ENCODE results near the gene MPZL1. TPM values are rescaled to one million over a fixed set of nuclear protein-coding genes. Genes with fewer than 3 reads are reported as not detected.

MPZL1 gene
- total RNA-seq, 1 donor, result 112 TPM

DNA sequence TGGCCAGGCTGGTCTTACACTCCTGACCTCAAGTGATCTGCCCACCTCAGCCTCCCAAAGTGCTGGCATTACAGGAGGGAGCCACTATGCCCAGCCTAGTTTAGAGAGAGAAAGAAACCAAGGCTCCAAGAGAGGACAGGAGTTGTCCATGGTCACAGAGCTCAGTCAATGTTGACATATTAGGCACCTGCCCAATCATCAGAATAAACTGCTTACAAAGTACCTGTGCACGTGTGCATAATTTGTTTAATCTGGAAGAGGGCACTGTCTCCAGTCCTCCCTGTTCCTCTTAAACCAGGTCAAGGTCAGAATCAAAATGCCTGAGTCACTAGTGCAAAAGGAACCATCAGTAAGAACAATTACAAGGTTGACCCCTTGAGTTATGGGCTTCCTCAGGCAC is 20.3 kb upstream of the MPZL1 start:
- TF ChIP-seq, protein P1, sequence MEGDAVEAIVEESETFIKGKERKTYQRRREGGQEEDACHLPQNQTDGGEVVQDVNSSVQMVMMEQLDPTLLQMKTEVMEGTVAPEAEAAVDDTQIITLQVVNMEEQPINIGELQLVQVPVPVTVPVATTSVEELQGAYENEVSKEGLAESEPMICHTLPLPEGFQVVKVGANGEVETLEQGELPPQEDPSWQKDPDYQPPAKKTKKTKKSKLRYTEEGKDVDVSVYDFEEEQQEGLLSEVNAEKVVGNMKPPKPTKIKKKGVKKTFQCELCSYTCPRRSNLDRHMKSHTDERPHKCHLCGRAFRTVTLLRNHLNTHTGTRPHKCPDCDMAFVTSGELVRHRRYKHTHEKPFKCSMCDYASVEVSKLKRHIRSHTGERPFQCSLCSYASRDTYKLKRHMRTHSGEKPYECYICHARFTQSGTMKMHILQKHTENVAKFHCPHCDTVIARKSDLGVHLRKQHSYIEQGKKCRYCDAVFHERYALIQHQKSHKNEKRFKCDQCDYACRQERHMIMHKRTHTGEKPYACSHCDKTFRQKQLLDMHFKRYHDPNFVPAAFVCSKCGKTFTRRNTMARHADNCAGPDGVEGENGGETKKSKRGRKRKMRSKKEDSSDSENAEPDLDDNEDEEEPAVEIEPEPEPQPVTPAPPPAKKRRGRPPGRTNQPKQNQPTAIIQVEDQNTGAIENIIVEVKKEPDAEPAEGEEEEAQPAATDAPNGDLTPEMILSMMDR (IDR thresholded peaks at IDR 0.05; ENCODE audit: insufficient read depth, low read length), result no peak
- no peak for DNase-seq (ENCODE audit: low read depth)

GRCh38 chr1:167703557-167703956 is 18.2 kb upstream of the MPZL1 start:
- TF ChIP-seq, protein P1 (IDR thresholded peaks at IDR 0.05; ENCODE audit: insufficient read depth, low read length), result no peak
- no peak for DNase-seq (ENCODE audit: low read depth)
- H3K4me3 ChIP-seq (ENCODE audit: low read depth, low read length), result no peak overlapping the region

More for the DNA sequence above, 20.3 kb upstream of the MPZL1 start:
- H3K4me3 ChIP-seq (ENCODE audit: low read depth, low read length), result no peak overlapping the region

DNA sequence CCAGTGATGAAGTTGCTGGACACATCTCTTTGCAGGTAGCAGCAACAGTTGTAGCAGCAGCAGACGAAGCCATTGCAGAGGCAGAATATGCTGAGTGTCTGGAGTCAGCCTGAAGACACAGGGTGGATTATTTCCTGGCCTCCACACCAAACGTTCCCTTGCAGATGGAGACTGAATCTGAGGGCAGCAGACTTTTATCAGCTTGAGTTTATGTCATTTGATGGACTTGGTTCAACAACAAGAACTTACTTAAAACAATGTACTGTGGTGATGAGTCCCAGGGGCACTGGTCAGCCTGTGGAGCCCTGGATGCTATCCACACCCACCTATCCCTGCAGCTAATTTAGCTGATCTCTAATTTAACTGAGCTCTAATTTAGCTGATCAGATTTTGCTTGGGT is 17.1 kb upstream of the MPZL1 start:
- TF ChIP-seq, protein P1 (IDR thresholded peaks at IDR 0.05; ENCODE audit: insufficient read depth, low read length), result no peak
- no peak for DNase-seq (ENCODE audit: low read depth)
- H3K4me3 ChIP-seq (ENCODE audit: low read depth, low read length), result no peak overlapping the region

DNA sequence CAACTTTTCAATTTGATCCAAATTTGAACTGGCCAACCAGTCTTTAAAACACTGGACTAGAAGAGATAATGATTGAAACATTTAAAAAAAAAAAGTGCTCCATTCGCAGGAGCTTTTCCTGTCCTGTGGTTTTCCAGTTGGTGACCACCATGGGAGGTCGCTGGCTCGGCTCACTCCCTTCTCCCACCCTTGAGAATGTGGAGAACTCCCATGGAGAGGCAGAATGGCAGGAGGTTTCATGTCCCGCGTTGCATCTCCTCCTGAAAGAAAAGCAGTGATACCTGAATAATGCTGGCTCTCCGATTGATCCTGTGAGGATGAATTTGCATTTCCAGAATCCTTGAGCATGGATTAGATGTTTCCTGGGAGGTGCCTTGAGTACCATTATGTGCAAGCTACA is 16.5 kb upstream of the MPZL1 start:
- no peak overlapping the region for H3K4me3 ChIP-seq (ENCODE audit: low read depth, low read length)
- no peak for DNase-seq (ENCODE audit: low read depth)
- TF ChIP-seq, protein P1 (IDR thresholded peaks at IDR 0.05; ENCODE audit: insufficient read depth, low read length), result no peak

DNA sequence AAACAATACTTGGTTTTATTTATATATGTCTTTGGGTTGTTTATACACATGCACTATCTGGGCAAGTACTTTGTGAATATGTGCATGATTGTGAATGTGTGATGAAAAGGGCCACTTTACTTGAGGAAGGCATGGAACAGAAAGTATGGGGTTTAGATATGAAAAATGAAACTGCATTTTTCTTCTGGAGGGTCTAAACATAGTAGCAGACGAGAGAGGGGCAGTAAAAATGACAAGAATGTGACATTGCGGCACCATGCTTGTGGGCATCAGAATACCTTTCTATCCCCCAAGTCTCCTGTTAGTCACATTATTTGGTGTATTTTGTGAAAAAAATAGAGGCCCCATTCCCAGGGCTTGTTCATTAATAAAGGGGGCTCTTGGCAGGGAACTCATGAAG is 15.4 kb upstream of the MPZL1 start:
- no peak overlapping the region for H3K4me3 ChIP-seq (ENCODE audit: low read depth, low read length)
- TF ChIP-seq, protein P1 (IDR thresholded peaks at IDR 0.05; ENCODE audit: insufficient read depth, low read length), result no peak
- no peak for DNase-seq (ENCODE audit: low read depth)

- no peak for DNase-seq (ENCODE audit: low read depth)
- TF ChIP-seq, protein P1 (IDR thresholded peaks at IDR 0.05; ENCODE audit: insufficient read depth, low read length), result no peak
- no peak overlapping the region for H3K4me3 ChIP-seq (ENCODE audit: low read depth, low read length)
Measured at GRCh38 chr1:167706931-167707877, 14.6 kb upstream of the MPZL1 start.

Data from fibroblast of the aortic adventitia (primary cell).